ENCODE results near the gene GTF3C5.
"Not testable (repeated sequence)": the region's sequence is repeated elsewhere in the genome, so short reads cannot be mapped to it uniquely, and the experiment has no call there.

Gene GTF3C5

DNA sequence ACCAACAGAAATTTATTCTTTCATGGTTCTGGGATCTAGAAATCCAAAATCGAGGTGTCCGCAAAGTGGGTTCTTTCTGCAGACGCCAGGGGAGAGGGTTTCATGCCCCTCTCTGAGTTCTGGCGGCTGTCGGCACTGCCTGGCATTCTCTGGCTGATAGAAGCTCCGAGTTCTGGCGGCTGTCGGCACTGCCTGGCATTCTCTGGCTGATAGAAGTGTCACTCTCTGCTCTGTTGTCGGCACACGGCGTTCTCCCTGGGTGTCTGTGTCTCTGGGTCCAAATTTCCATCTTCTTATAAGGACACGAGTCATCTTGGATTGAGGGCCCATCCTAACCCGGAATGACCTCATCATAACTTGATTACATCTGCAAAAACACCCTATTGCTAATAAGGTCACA is 44.7 kb upstream of the GTF3C5 start:
- in situ Hi-C loops (cut with HindIII; ENCODE audit: low sequenced_read_pairs) = no loop called here
- no peak for DNase-seq (ENCODE audit: low read depth)
- H3K4me3 ChIP-seq (ENCODE audit: low read depth, low read length) = no peak overlapping the region
- TF ChIP-seq, protein P1, sequence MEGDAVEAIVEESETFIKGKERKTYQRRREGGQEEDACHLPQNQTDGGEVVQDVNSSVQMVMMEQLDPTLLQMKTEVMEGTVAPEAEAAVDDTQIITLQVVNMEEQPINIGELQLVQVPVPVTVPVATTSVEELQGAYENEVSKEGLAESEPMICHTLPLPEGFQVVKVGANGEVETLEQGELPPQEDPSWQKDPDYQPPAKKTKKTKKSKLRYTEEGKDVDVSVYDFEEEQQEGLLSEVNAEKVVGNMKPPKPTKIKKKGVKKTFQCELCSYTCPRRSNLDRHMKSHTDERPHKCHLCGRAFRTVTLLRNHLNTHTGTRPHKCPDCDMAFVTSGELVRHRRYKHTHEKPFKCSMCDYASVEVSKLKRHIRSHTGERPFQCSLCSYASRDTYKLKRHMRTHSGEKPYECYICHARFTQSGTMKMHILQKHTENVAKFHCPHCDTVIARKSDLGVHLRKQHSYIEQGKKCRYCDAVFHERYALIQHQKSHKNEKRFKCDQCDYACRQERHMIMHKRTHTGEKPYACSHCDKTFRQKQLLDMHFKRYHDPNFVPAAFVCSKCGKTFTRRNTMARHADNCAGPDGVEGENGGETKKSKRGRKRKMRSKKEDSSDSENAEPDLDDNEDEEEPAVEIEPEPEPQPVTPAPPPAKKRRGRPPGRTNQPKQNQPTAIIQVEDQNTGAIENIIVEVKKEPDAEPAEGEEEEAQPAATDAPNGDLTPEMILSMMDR (IDR thresholded peaks at IDR 0.05; ENCODE audit: low read depth, low read length, missing control alignments) = no peak

DNA sequence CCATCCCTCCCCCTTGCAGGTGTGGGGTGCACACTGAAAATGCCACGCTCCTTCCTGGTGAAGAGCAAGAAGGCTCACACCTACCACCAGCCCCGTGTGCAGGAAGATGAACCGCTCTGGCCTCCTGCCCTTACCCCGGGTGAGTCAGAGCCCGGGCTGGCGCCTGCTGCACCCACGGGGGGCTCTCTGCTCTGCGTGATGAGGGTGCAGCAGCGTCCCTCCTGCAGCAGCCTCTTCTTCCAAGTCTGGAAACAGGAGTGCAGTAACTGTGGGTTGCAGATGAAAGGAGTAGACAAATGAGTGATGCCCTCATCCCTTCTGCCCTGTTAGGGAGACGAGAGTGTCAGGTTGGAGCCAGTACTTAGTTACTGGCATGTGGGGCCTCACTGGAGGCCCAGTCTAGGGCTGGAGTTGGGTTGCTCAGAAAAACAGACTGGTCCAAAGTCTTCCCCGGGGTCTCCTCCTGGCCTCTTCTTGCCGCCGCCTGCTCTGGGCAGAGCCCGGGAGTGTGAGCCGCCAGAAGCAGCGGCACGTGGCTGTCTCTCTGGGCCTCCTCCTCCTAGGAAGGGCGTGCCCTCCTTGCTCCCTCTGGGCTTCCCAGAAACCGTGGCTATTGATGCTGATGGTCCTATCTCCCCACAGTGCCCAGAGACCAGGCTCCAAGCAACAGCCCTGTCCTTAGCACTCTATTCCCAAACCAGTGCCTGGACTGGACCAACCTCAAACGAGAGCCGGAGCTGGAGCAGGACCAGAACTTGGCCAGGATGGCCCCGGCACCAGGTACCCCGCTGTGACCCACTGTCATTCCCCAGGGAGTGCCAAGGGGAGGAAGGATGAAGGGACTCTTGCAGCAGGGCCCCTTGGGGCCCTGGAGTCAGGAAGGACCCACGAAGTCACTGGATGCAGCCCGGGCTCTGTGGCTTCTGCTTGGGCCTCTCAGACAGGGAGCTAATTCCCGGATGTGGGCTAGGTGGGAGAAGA is 43.9 kb upstream of the GTF3C5 start:
- H3K4me3 ChIP-seq (ENCODE audit: low read depth, low read length) = no peak overlapping the region
- TF ChIP-seq, protein P1 (IDR thresholded peaks at IDR 0.05; ENCODE audit: low read depth, low read length, missing control alignments) = no peak
- DNase-seq (ENCODE audit: low read depth) = no peak
- in situ Hi-C loops (cut with HindIII; ENCODE audit: low sequenced_read_pairs) = no loop called here

DNA sequence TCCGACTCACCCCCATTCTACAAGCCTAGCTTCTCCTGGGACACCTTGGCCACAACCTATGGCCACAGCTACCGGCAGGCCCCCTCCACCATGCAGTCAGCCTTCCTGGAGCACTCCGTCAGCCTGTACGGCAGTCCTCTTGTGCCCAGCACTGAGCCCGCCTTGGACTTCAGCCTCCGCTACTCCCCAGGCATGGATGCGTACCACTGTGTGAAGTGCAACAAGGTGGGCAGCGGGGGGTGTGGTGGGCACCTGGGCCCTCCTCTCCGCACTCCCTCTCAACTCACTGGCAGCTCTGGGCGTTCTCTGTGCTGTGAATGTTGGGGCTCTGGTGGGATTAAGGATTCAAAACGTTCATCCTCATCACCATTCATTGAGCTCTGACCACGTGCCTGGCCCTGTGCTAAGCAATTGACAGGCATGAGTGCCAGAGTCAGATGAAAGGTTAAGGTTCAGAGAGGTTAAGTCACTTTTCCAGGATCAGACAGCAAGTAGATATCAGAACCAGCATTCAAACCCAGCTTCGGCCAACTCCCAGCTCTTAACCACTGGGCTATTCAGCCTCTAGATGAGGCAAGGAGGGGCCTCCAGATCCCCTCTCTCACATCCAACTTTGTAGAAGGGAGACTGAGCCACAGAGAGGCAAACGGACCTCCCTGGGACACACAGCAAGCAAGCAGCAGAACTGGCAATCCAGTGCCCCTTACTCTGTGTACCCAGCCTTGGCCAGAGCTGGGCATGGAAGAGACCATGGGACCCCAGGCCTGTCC is 42.4 kb upstream of the GTF3C5 start:
- in situ Hi-C loops (cut with HindIII; ENCODE audit: low sequenced_read_pairs) = no loop called here
- DNase-seq (ENCODE audit: low read depth) = no peak
- TF ChIP-seq, protein P1 (IDR thresholded peaks at IDR 0.05; ENCODE audit: low read depth, low read length, missing control alignments) = no peak
- H3K4me3 ChIP-seq (ENCODE audit: low read depth, low read length) = no peak overlapping the region

DNA sequence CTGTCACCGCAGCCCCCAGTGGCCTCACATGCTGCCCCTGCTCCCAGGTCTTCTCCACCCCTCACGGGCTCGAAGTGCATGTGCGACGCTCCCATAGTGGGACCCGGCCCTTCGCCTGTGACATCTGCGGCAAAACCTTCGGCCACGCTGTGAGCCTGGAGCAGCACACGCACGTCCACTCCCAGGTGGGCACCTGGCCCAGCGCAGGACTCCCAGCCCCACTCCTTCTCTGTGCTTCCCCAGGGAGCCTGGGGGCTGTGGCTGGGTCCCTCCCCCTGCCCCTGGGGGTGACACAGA is 41.8 kb upstream of the GTF3C5 start:
- TF ChIP-seq, protein P1 (IDR thresholded peaks at IDR 0.05; ENCODE audit: low read depth, low read length, missing control alignments) = no peak
- in situ Hi-C loops (cut with HindIII; ENCODE audit: low sequenced_read_pairs) = no loop called here
- DNase-seq (ENCODE audit: low read depth) = no peak
- H3K4me3 ChIP-seq (ENCODE audit: low read depth, low read length) = no peak overlapping the region

DNA sequence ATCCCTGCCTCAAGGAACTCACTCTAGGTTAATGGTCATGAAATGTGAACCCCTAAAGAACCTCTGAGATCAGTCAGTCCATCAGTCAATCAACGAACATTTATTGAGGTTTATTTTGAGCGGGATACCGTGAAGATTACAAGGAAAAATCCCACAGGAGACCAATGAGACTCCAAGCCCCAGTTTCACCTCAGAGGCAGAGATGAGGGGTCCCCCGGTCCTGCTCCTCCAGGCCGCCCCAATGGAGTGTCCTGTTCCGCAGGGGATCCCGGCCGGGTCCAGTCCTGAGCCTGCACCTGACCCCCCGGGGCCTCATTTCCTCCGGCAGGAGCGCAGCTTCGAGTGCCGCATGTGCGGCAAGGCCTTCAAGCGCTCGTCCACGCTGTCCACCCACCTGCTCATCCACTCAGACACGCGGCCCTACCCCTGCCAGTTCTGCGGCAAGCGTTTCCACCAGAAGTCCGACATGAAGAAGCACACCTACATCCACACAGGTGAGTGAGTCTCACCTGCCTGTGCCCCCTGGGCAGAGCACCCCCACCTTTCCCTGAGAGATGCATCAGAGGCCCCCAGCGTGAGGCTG is 41.3 kb upstream of the GTF3C5 start:
- TF ChIP-seq, protein P1 (IDR thresholded peaks at IDR 0.05; ENCODE audit: low read depth, low read length, missing control alignments) = no peak
- H3K4me3 ChIP-seq (ENCODE audit: low read depth, low read length) = no peak overlapping the region
- in situ Hi-C loops (cut with HindIII; ENCODE audit: low sequenced_read_pairs) = no loop called here
- DNase-seq (ENCODE audit: low read depth) = no peak

DNA sequence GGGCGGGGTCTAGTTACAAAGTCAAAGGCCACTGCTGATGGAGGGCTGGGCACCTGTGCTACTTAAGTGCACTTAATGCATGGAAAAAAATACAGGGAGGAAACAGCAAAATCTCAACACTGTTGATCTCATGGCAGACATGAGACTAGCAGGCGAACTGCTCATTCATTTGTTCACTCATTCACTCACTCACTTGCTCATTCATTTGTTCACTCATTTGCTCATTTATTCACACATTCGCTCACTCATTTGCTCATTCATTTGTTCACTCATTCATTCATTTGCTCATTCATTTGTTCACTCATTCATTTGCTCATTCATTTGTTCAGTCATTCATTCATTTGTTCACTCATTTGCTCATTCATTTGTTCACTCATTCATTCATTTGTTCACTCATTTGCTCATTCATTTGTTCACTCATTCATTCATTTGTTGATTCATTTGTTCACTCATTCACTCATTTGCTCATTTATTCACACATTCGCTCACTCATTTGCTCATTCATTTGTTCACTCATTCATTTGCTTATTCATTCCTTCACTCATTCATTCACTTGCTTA is 40.7 kb upstream of the GTF3C5 start:
- DNase-seq (ENCODE audit: low read depth); H3K4me3 ChIP-seq (ENCODE audit: low read depth, low read length); in situ Hi-C loops (cut with HindIII; ENCODE audit: low sequenced_read_pairs): not testable (repeated sequence)

Measured in astrocyte of the cerebellum (primary cell).